AG08395 (cell line): ENCODE measurements around the gene CERK.

Experiments used
- DNase-seq: peaks from one replicate; pipeline ENCODE4 v3.0.0; 2012; ENCODE audit warnings: mixed read lengths, low spot score

Gene CERK

GRCh38 chr22:46764779-46765485 lies 26.9 kb upstream of the CERK start:
- no peak for DNase-seq

- no peak for DNase-seq
Observed at GRCh38 chr22:46764140-46764680, 26.2 kb upstream of the CERK start.

- peak; percentile 34 for DNase-seq
Observed at GRCh38 chr22:46763051-46763705, 25.1 kb upstream of the CERK start.

GRCh38 chr22:46762238-46763050 lies 24.4 kb upstream of the CERK start, which contains the start of gene TBC1D22A:
TBC1D22A (plus strand) TSS chr22:46762650; CDS start chr22:46762787, 137 bp downstream.
- DNase-seq: peak; percentile 97

- no peak for DNase-seq
Observed at GRCh38 chr22:46761539-46762237, 23.6 kb upstream of the CERK start.

- DNase-seq: no peak
Observed at GRCh38 chr22:46761017-46761416, 23.0 kb upstream of the CERK start.

GRCh38 chr22:46758867-46759290 lies 20.8 kb upstream of the CERK start:
- peak; percentile 36 for DNase-seq

GRCh38 chr22:46758121-46758520 lies 20.1 kb upstream of the CERK start:
- no peak for DNase-seq

- no peak for DNase-seq
Observed at GRCh38 chr22:46757104-46757503, 19.1 kb upstream of the CERK start.

- DNase-seq: no peak
Observed at GRCh38 chr22:46756097-46756496, 18.0 kb upstream of the CERK start.

GRCh38 chr22:46755525-46755924 lies 17.5 kb upstream of the CERK start:
- no peak for DNase-seq

- DNase-seq: no peak
Observed at GRCh38 chr22:46754826-46755225, 16.8 kb upstream of the CERK start.

- DNase-seq: peak; percentile 99
Observed at GRCh38 chr22:46754110-46754799, 16.2 kb upstream of the CERK start.

GRCh38 chr22:46753761-46754109 lies 15.7 kb upstream of the CERK start:
- no peak for DNase-seq

- no peak for DNase-seq
Observed at GRCh38 chr22:46753360-46753759, 15.3 kb upstream of the CERK start.

- no peak for DNase-seq
Observed at GRCh38 chr22:46752988-46753310, 14.9 kb upstream of the CERK start.

- DNase-seq: no peak
Observed at GRCh38 chr22:46752286-46752987, 14.4 kb upstream of the CERK start.

- DNase-seq: no peak
Observed at GRCh38 chr22:46750863-46751443, 12.9 kb upstream of the CERK start.

GRCh38 chr22:46750530-46750800 lies 12.4 kb upstream of the CERK start:
- no peak for DNase-seq

- DNase-seq: no peak
Observed at GRCh38 chr22:46749682-46750529, 11.9 kb upstream of the CERK start.
